HG02571 (cell line): Measurements from ENCODE around the gene TDO2.
"Not testable (repeated sequence)": the region's sequence is repeated elsewhere in the genome, so short reads cannot be mapped to it uniquely, and the experiment has no call there.

Experiments
- ATAC-seq: cut with Tn5 transposase; IDR thresholded peaks from one replicate; pipeline ENCODE4 v1.9.1; 2021; ENCODE audit warnings: mild to moderate bottlenecking, moderate library complexity; ENCODE audit not compliant: unreplicated experiment

Gene TDO2

GRCh38 chr4:155903453-155903852 lies at the start of gene TDO2:
Gene TDO2, plus strand, starts transcription at chr4:155903696. Its CDS starts 63 bp downstream, at chr4:155903759.
- ATAC-seq: no peak

GRCh38 chr4:155854582-155855226 lies 48.8 kb upstream of the TDO2 start:
- ATAC-seq: no peak

GRCh38 chr4:155855897-155856296 lies 47.6 kb upstream of the TDO2 start:
- no peak for ATAC-seq

GRCh38 chr4:155866177-155866576 lies 37.3 kb upstream of the TDO2 start, which contains the start of gene ASIC5:
Gene ASIC5, minus strand, starts transcription at chr4:155866277. Its CDS starts 51 bp downstream, at chr4:155866226.
- no peak for ATAC-seq

- ATAC-seq: no peak
These were observed 27.6 kb upstream of the TDO2 start for GRCh38 chr4:155875878-155876277.

GRCh38 chr4:155877971-155878370 lies 25.5 kb upstream of the TDO2 start:
- ATAC-seq: no peak

GRCh38 chr4:155878611-155879010 lies 24.9 kb upstream of the TDO2 start:
- ATAC-seq: no peak

- ATAC-seq: no peak
These were observed 23.7 kb upstream of the TDO2 start for GRCh38 chr4:155879767-155880166.

- peak; percentile 55 for ATAC-seq
These were observed 21.9 kb upstream of the TDO2 start for GRCh38 chr4:155881555-155881954.

- ATAC-seq: no peak
These were observed 19.6 kb upstream of the TDO2 start for GRCh38 chr4:155883895-155884294.

- no peak for ATAC-seq
These were observed 17.8 kb upstream of the TDO2 start for GRCh38 chr4:155885666-155886065.

- no peak for ATAC-seq
These were observed 16.5 kb upstream of the TDO2 start for GRCh38 chr4:155887045-155887444.

GRCh38 chr4:155887847-155888570 lies 15.5 kb upstream of the TDO2 start:
- no peak for ATAC-seq

- peak; percentile 87 for ATAC-seq
These were observed 14.3 kb upstream of the TDO2 start for GRCh38 chr4:155889031-155889793.

GRCh38 chr4:155889946-155890345 lies 13.6 kb upstream of the TDO2 start:
- no peak for ATAC-seq

GRCh38 chr4:155891058-155891457 lies 12.4 kb upstream of the TDO2 start:
- no peak for ATAC-seq

- not testable (repeated sequence) for ATAC-seq
These were observed 5.1 kb upstream of the TDO2 start for GRCh38 chr4:155898371-155898770.

- no peak for ATAC-seq
These were observed 3.6 kb upstream of the TDO2 start for GRCh38 chr4:155899891-155900290.

GRCh38 chr4:155900381-155900780 lies 3.1 kb upstream of the TDO2 start:
- no peak for ATAC-seq

- ATAC-seq: no peak
These were observed 2.5 kb upstream of the TDO2 start for GRCh38 chr4:155901013-155901412.

GRCh38 chr4:155904331-155904730 lies 835 bp downstream of the TDO2 start:
- no peak for ATAC-seq
